ENCODE results near the gene TP53TG3C.
"Not testable (repeated sequence)": the region's sequence is repeated elsewhere in the genome, so short reads cannot be mapped to it uniquely, and the experiment has no call there.

Gene TP53TG3C

DNA sequence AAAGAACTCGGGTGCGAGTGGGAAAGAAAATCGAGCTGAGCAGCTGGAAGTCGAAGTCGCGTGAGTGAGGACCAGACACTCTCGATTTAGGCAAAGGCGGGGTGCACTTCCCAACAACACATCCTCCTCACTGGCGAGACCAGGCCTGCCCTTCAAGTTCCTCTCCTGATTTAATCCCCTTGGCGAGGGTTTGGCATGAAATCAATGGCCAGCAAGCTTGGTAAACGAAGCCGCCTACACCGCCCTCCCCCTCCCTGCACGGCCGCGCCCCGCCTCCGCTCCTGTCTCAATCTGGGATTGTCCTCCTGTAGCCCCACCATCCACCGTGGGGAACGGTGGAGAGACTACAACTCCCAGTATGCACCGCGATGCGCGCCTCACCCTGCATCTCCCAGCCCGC lies at the start of gene TP53TG3C:
TSS of gene TP53TG3C (plus strand) at position 301 of the 400 bp plus-strand sequence. CDS start at position 369, 68 bp downstream.
- DNase-seq (ENCODE audit: low spot score) = not testable (repeated sequence)
